Upper lobe of right lung (tissue), 1 donor: Measurements from ENCODE around the gene PTPRR. TPM values are rescaled to one million over a fixed set of nuclear protein-coding genes. Genes with fewer than 3 reads are reported as not detected.
A peak's percentile ranks its signal among the peaks of the same experiment; 100 is the strongest.

Experiments used
- ATAC-seq: fragments of 200-7000 bp; cut with Tn5 transposase; one replicate; pipeline ENCODE4 v1.9.1; 2020; ENCODE audit warnings: mild to moderate bottlenecking, moderate library complexity
- DNase-seq: peaks from one replicate; pipeline ENCODE4 v3.0.0-alpha.2; 2020
- H3K27ac ChIP-seq: fragments of 200-600 bp; one replicate; pipeline ENCODE4 v1.8.0; 2022
- H3K27me3 ChIP-seq: fragments of 200-600 bp; one replicate; pipeline ENCODE4 v1.8.0; 2022; ENCODE audit warnings: mild to moderate bottlenecking
- H3K36me3 ChIP-seq: fragments of 200-600 bp; one replicate; pipeline ENCODE4 v1.8.0; 2022
- H3K4me1 ChIP-seq: fragments of 200-600 bp; one replicate; pipeline ENCODE4 v1.8.0; 2022
- H3K4me3 ChIP-seq: fragments of 200-600 bp; one replicate; pipeline ENCODE4 v1.8.0; 2022; ENCODE audit warnings: mild to moderate bottlenecking
- H3K9me3 ChIP-seq: fragments of 200-600 bp; one replicate; pipeline ENCODE4 v1.8.0; 2022
- intact Hi-C: fragments of 100-400 bp; cut with DNase I; formaldehyde crosslinking; loops from one replicate; pipeline ENCODE4 v1.11.0; 2022
- total RNA-seq: library from RNA; stranded (reverse); fragmentation: NEBNext Ultra II Directional; extraction: Animal tissue kit (Norgen Biotek cat#: 25700); gene quantifications from one replicate; pipeline ENCODE4 v1.2.1, GENCODE V29; 2021
- TF ChIP-seq, protein P1 (sequence below): fragments of 200-600 bp; IDR thresholded peaks from one replicate; pipeline ENCODE4 v1.8.0; 2022; ENCODE audit warnings: antibody characterized with exemption
- donor health status: DM: no; HTN: yes; CAD: no; lungs with severe emphysema.

The PTPRR gene
- total RNA-seq, 1 donor from 2014 or later: 5.1 TPM

DNA sequence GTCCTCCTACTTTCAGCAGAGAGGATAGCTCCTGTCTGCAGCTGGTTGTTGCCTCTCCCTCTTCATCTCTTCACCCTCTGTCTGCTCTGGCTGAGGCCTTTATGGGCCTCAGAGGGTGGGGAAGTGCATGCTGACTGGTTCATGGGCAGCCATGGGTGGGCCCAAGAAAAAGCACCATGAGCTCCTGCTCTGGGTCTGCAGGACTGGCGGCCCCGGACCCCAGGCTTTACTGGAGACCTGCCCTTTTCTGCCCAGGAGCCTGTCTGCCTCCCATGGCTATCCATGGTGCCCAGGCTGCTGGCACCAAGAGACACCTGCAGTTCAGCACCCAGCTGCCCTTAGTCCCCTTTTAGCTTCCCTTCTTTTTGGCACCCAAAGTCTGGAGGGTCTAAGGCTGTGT is 137.1 kb downstream of the PTPRR start:
- peak; percentile 13 for ATAC-seq
- intact Hi-C loops: no loop called here
- Histone ChIP-seq H3K27me3 (no peaks in the 10 kb centered on the region), H3K4me1 (no peaks in the 10 kb centered on the region), H3K9me3 (no peaks in the 10 kb centered on the region), H3K27ac (no peak overlapping the region), H3K36me3 (no peaks in the 10 kb centered on the region), H3K4me3 (no peak overlapping the region)
- TF ChIP-seq, protein P1, sequence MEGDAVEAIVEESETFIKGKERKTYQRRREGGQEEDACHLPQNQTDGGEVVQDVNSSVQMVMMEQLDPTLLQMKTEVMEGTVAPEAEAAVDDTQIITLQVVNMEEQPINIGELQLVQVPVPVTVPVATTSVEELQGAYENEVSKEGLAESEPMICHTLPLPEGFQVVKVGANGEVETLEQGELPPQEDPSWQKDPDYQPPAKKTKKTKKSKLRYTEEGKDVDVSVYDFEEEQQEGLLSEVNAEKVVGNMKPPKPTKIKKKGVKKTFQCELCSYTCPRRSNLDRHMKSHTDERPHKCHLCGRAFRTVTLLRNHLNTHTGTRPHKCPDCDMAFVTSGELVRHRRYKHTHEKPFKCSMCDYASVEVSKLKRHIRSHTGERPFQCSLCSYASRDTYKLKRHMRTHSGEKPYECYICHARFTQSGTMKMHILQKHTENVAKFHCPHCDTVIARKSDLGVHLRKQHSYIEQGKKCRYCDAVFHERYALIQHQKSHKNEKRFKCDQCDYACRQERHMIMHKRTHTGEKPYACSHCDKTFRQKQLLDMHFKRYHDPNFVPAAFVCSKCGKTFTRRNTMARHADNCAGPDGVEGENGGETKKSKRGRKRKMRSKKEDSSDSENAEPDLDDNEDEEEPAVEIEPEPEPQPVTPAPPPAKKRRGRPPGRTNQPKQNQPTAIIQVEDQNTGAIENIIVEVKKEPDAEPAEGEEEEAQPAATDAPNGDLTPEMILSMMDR: no peak
- no peak for DNase-seq

DNA sequence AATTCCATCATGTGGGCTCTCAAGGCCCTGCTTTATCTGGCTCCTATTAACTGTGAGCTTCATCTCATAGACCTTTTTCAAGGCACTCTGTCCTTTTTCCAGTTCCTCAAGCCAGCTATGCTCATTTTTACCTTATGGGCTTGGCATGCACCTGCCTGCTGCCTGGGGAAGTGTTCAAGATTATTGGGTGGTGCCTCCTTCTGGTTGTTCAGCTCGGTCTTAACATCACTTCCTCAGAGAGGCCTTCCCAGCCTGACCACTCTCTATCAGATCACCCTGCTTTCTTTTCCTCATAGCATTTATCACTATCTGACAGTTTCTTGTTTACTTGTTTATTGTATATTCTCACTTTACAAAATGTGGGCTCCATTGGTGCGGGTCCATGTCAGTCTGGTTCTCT is 141.3 kb downstream of the PTPRR start:
- TF ChIP-seq, protein P1: no peak
- Histone ChIP-seq H3K27me3 (no peaks in the 10 kb centered on the region), H3K27ac (no peak overlapping the region), H3K4me1 (no peaks in the 10 kb centered on the region), H3K36me3 (no peaks in the 10 kb centered on the region), H3K4me3 (no peak overlapping the region), H3K9me3 (no peaks in the 10 kb centered on the region)
- intact Hi-C loops: no loop called here
- DNase-seq: no peak
- no peak for ATAC-seq

DNA sequence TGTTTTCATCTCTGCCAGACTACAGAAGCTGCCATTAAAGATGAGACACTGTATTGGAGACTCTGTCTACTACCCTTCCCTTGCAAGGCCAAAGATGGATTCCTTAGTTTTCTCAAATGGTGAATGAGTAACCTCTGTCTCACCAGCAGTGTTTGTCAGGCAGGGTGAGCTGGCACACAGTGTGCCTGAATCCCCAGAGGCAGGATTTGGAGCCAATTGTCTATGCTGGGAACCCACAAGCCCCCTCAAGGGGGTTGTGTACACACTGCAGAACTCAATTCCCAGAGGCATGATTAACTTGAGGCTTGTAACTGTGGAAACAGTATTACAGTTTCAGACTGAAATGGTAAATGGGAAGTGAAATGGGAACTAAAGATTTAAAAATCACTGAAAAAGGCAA is 146.5 kb downstream of the PTPRR start:
- intact Hi-C loops: no loop called here
- no peak for ATAC-seq
- no peak overlapping the region for H3K4me3 ChIP-seq
- H3K4me1 ChIP-seq: no peaks in the 10 kb centered on the region
- TF ChIP-seq, protein P1: no peak
- H3K27me3 ChIP-seq: no peaks in the 10 kb centered on the region
- no peaks in the 10 kb centered on the region for H3K36me3 ChIP-seq
- no peaks in the 10 kb centered on the region for H3K9me3 ChIP-seq
- no peak overlapping the region for H3K27ac ChIP-seq
- no peak for DNase-seq

DNA sequence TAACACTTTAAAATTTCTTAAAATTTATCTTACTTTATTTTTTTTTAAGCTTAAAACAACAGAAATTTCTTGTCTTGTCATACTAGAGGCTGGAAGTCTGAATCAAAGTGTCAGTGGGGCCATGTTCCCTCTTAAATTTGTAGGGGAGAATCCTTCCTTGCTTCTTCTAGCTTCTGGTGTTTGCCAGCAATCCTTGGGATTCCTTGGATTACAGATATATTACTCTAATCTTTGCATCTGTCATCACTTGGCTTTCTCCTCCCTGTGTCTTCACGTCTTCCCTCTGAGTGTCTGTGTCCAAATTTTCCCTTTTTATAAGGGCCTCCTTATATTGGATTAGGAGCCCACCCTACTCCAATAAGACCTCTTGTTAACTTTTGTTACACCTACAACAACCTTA is 147.7 kb downstream of the PTPRR start:
- TF ChIP-seq, protein P1: no peak
- H3K36me3 ChIP-seq: no peaks in the 10 kb centered on the region
- H3K27me3 ChIP-seq: no peaks in the 10 kb centered on the region
- H3K9me3 ChIP-seq: no peaks in the 10 kb centered on the region
- intact Hi-C loops: no loop called here
- H3K4me1 ChIP-seq: no peaks in the 10 kb centered on the region
- ATAC-seq: no peak
- no peak overlapping the region for H3K4me3 ChIP-seq
- DNase-seq: no peak
- no peak overlapping the region for H3K27ac ChIP-seq

DNA sequence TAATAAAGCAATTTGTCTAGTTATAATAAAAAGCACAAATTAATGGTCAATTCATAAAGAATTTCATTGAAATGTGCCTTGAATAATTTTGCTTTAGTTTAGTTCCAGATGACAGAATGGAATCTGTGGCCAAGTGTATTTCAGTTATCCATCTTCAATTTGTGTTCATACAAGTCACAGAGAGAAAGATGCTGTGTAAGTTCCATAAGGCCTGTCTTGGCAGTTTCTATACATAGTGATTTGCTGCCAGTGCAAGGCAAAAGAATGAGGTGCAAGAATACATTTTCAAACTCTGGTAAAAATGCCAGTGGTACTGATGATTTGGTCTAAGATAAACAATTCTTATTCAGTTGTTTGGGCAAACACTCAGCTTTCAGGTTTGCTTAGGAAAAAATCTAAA is 149.0 kb downstream of the PTPRR start:
- TF ChIP-seq, protein P1: no peak
- Histone ChIP-seq H3K9me3 (no peaks in the 10 kb centered on the region), H3K27me3 (no peaks in the 10 kb centered on the region), H3K4me1 (no peaks in the 10 kb centered on the region), H3K27ac (no peak overlapping the region), H3K4me3 (no peak overlapping the region), H3K36me3 (no peaks in the 10 kb centered on the region)
- DNase-seq (no peak), ATAC-seq (no peak)
- intact Hi-C loops: no loop called here

DNA sequence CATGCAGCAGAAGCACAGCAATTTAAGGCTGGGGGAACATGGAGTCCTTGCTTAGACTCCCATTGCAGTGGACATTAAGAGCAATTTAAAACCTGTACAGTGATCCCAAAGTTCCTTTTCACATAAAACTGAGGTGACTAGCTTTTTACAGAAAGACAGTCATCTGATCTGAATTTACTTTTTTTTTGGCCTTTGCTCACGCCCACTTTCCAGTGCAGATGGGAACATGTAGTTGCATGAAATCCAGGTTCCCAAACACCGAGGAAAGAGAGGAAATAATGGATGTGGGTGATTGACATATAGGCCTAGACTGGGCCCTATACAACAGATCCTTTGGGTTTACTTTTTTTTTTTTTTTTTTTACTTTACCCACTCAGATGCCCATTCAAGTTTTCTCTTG is 156.9 kb downstream of the PTPRR start:
- Histone ChIP-seq H3K9me3 (no peaks in the 10 kb centered on the region), H3K27me3 (no peaks in the 10 kb centered on the region), H3K4me3 (no peak overlapping the region), H3K4me1 (no peaks in the 10 kb centered on the region), H3K27ac (no peak overlapping the region), H3K36me3 (no peaks in the 10 kb centered on the region)
- DNase-seq: no peak
- TF ChIP-seq, protein P1: no peak
- no peak for ATAC-seq
- intact Hi-C loops: no loop called here
